NOMO-1 (cell line): Measurements from ENCODE around the gene SEPHS1.
"Not testable (repeated sequence)": the region's sequence is repeated elsewhere in the genome, so short reads cannot be mapped to it uniquely, and the experiment has no call there.

Experiments used
- DNase-seq, 2 experiments: peaks; one replicate each; lab custom pipeline; 2025; ENCODE audit not compliant: unreplicated experiment in 2 of 2; lab: John Stamatoyannopoulos, UW

SEPHS1 gene

GRCh38 chr10:13348216-13349017 lies at the start of gene SEPHS1:
SEPHS1 (minus strand) TSS chr10:13348293; CDS start chr10:13344950, 3,343 bp downstream.
- peak; percentile 70 to 82 for DNase-seq

DNA sequence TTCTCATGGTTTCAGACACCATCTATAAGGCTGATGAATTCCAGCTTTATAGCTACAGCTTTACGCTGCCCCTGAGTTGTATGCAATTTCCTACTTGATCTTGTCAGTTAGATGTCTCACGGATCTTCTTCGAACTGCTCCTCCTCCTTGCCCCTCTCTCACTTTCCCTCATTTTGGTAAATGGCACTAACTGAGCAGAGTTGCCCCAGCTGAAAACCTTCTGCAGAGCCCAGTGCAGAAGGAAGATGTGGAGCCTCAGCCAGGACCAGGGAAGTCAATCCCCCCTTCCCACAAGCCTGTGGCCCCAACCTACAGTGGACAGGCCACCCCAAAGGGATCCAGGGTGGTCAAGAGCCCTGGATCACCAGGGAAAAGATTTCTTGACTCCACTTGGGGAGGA lies 49.0 kb upstream of the SEPHS1 start:
- DNase-seq = no peak

DNA sequence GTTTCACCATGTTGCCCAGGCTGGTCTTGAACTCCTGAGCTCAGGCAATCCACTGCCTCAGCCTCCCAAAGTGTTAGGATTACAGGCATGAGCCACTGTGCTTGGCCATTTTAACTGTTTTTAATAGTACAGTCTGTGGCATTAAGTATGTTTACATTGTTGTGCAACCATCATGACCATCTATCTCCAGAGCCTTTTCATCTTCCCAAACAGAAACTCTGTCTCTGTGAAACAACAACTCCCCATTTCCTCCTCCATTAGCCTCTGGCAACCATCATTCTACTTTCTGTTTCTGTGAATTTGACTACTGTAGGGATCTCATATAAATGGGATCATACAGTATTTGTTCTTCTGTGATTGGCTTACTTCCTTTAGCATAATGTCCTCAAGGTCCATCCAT lies 48.3 kb upstream of the SEPHS1 start:
- DNase-seq = no peak

GRCh38 chr10:13395540-13395939 lies 47.4 kb upstream of the SEPHS1 start:
- DNase-seq = no peak

- DNase-seq = no peak
Measured at GRCh38 chr10:13393640-13394039, 45.5 kb upstream of the SEPHS1 start.

GRCh38 chr10:13392701-13393100 lies 44.6 kb upstream of the SEPHS1 start:
- DNase-seq = no peak

- peak; percentile 47 to 48 for DNase-seq
Measured at GRCh38 chr10:13390604-13391522, 42.8 kb upstream of the SEPHS1 start.

DNA sequence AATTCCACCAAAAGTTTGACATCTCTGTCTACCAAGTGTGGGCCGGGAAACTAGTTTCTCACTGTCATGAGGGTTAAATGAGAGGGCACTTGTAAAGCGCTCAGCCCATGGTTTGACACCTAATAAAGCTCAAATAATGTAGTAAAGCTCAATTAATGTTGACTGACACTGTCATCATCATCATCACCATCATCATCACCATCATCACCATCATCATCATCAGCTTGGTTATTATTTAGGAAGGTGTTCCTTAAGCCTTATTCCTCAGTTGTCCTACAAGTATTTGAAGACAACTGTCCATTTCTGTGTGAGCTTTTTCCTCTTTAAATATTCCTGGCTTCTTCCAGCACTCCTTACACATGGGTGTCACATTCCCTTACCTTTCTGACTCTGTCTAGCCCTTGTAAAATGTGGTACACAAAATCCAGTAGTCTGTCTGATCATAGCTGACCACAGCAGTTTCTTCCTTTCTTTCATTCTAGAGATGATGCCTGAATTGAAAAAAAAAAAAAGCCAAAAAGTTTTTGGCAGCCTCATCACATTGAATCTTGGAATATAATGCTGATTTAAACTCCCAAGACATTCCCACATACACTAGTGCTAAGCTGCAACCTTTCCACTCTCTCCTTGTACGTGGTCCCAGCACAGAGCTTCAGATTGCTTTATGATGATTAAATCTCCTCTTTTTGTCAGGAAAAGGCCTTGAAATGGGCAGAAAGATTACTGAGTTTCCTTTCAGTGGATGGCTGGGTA lies 40.6 kb upstream of the SEPHS1 start:
- DNase-seq = no peak

- DNase-seq = no peak
Measured at GRCh38 chr10:13386021-13386420, 37.9 kb upstream of the SEPHS1 start.

DNA sequence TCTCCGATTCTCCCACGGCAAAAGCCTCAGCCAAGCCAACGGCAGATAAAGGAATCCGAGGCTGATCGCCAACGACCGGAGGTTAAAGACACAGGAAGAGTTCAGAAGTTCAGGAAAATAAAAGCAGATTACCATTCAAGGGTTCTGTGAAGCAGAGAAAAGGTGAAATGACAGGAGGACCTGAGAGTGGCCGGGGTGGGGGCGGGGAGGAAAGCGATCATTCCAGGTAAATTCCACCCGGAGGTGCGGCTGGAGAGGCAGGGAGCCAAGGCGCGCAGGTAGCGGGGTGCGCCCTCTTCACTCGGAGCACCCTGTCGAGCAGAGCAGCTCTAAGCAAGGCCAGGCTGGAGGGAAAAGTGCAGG lies 35.3 kb upstream of the SEPHS1 start:
- DNase-seq = no peak

DNA sequence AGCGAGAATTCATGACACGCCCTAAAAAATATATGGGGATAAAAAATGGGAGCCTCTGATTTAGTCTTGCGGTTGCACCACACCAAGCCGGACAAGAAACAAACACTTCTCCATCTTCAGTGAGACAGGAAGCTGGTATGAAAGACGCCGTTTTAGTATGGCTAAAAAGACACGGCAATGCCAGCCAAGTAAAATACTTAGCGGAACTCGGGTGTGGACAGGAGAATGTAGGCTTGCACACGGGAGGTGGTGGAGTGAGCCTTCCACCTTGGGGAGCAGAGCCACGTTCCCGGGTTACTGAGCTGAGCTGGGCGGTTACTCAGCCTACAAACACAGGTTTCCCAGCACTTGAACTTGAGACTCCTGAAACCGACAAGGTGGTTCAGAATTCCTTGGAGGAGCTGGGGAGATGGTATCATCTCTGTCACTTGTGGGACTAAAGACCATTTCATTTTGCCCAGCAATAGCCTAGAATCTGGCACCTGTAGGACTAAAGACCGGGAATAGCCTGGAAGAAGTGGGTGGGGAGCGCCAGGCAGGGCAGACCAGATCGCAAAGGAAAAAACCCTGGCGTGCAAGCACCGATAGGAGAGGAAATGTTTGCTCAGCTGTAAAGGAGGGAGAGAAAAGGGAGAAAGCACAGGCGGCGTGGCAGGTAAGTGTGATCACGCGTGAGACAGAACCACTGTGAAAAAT lies 34.8 kb upstream of the SEPHS1 start:
- peak; percentile 28 to 52 for DNase-seq

DNA sequence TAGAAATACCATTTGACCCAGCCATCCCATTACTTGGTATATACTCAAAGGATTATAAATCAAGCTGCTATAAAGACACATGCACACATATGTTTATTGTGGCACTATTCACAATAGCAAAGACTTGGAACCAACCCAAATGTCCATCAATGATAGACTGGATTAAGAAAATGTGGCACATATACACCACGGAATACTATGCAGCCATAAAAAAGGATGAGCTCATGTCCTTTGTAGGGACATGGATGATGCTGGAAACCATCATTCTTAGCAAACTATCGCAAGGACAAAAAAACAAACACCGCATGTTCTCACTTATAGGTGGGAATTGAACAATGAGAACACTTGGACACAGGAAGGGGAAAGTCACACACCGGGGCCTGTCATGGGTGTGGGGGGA lies 31.0 kb upstream of the SEPHS1 start:
- not testable (repeated sequence) for DNase-seq

- no peak for DNase-seq
Measured at GRCh38 chr10:13376746-13377145, 28.7 kb upstream of the SEPHS1 start.

DNA sequence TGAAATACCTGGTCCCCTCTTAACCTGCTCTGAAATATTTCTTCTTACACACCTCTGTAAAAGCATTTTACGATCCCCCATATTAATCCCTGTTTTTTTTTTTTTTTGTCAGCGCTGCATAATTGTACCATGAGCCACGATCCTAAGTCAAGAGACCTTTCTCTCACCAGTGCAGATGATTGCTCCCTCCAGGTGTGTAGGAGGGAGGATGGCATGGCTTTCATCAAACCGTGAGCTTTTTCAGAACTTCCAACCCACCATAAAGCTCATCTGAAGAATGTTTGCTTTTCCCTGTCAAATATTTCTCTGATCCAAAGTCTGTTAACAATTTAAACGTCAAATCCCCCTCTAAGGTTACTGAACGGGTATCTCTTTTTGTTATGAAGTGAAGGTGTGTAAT lies 28.2 kb upstream of the SEPHS1 start:
- DNase-seq = no peak

DNA sequence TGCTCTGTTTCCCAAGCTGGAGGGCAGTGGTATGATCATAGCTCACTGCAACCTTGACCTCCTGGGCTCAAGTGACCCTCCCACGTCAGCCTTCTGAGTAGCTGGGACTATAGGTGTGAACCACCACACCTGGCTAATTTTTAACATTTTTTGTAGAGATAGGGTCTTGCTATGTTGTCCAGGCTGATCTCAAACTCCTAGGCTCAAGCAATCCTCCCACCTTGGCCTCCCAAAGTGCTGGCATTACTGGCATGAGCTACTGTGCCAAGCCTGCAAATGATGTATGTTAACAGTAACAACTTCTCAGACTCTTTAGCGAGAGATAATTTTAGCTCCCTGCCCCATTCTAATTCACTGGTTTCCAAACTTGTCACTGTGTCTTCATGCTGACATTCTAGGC lies 27.7 kb upstream of the SEPHS1 start:
- no peak for DNase-seq

- DNase-seq = no peak
Measured at GRCh38 chr10:13373644-13374043, 25.6 kb upstream of the SEPHS1 start.

DNA sequence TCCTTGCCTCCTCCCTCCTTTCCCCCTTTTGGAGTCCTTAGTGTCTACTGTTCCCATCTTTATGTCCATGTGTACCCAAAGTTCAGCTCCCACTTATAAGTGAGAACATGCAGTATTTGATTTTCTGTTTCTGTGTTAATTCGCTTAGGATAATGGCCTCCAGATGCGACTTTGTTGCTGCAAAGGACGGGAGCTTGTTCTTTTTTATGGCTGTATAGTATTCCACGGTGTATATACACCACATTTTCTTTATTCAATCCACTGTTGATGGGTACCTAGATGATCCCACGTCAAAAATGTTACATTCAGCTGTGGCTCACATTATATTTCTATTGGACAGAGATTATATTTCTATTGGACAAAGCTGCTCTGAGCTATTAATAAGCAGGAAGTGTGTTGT lies 24.4 kb upstream of the SEPHS1 start:
- DNase-seq = no peak

DNA sequence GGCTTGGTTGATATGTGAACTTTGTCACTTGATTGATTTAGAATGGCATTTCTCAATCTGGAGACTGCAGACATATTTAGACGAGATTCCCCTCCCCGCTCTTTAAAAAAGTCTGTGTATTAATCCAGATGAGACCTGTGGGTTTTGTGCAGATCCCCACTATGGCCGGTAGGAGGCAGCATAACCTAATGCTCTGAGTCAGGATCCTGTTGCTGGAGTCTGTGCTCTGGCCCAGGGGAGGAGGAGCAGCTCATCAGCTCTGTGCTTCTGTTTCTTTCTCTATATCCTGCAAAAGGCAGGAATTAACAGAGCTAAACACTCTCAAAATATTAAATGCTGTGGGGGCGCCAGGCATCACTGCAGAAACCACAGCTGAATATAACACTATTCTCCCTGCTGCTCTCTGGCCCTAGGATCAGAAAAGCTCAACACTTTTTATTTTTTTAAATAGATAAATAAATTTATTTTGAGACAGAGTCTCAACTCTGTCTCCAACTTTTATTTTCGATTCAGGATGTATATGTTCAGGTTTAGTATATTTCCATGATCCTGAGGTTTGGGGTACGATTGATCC lies 23.9 kb upstream of the SEPHS1 start:
- peak; percentile 68 to 75 for DNase-seq

DNA sequence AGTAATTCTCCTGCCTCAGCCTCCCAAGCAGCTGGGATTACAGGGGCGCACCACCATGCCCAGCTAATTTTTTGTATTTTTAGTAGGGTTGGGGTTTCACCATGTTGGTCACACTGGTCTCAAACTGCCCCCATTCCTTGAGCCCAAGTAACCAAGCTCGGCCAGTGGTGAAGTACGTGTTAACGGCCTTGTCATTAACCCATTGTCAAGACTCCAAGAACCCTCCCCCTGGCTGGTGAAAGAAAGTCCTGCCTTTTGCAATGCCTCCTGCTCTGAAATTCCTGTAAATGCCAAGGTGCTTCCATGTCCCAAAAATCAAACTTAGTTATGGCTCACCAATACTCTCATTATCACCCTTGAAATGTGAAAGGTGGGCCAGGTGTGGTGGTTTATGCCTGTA lies 18.8 kb upstream of the SEPHS1 start:
- no peak for DNase-seq

DNA sequence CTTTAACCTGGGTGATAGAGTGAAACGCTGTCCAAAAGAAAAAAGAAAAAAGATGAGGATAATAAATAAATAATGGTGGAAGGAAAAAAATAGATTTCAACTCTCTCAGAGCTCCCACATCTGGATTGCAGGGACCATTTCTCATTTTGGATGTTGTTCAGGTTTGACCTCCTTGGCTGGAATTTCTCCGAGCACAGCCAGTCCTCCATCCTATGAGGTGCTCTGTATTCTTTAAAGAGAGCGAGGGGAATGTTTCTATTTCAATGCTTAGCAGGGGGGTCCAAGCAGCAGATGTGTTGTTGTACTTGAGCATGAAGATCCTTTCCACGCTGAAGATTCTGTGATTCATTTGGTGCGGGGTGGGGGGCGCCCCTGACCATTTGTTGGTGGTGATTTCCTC lies 17.7 kb upstream of the SEPHS1 start:
- no peak for DNase-seq
